Keratinocyte (primary cell): Measurements from ENCODE around the gene SYCN. TPM values are rescaled to one million over a fixed set of nuclear protein-coding genes. Genes with fewer than 3 reads are reported as not detected.

Experiments used
- DNase-seq: peaks from one replicate; pipeline ENCODE4 v3.0.0-alpha.2; 2011; ENCODE audit warnings: low read depth, missing footprints, low spot score
- FAIRE-seq: peaks from 2 replicates; lab custom pipeline; 2011; peaks lifted over from hg19 to GRCh38; lab: Jason Lieb, UNC
- H2AFZ ChIP-seq: 2 replicates; pipeline ENCODE4 v1.6.0; 2012; ENCODE audit warnings: low read length, control low read depth, inconsistent platforms; ENCODE audit not compliant: control insufficient read depth
- H3K27ac ChIP-seq: 2 replicates; pipeline ENCODE4 v1.5.1; 2011; ENCODE audit warnings: low read length; ENCODE audit not compliant: control insufficient read depth, insufficient read depth
- H3K27me3 ChIP-seq: 3 replicates; pipeline ENCODE4 v1.6.0; 2011; ENCODE audit warnings: low read length; ENCODE audit not compliant: control insufficient read depth, insufficient read depth; ENCODE audit errors: extremely low read depth
- H3K36me3 ChIP-seq, 2 experiments: 2 replicates in 1 of 2; 3 replicates in 1 of 2; pipeline ENCODE4 v1.5.1; 2011; ENCODE audit warnings: low read length in 2 of 2, mild to moderate bottlenecking in 1 of 2; ENCODE audit not compliant: control insufficient read depth in 2 of 2, insufficient read depth in 2 of 2; ENCODE audit errors: extremely low read depth in 1 of 2
- H3K4me1 ChIP-seq: 3 replicates; pipeline ENCODE4 v1.5.1; 2011; ENCODE audit warnings: low read length; ENCODE audit not compliant: control insufficient read depth, insufficient read depth; ENCODE audit errors: extremely low read depth
- H3K4me2 ChIP-seq: 3 replicates; pipeline ENCODE4 v1.6.0; 2011; ENCODE audit warnings: low read depth, low read length; ENCODE audit not compliant: control insufficient read depth, insufficient read depth; ENCODE audit errors: extremely low read depth
- H3K4me3 ChIP-seq, 3 experiments: fragments of 200-600 bp in 1 of 3; sonication (generic) in 1 of 3; 2 replicates in 2 of 3; 3 replicates in 1 of 3; pipeline ENCODE4 v1.5.1; 2011 to 2016; ENCODE audit warnings: low read length in 3 of 3, mild to moderate bottlenecking in 3 of 3, control low read depth in 2 of 3, inconsistent platforms in 1 of 3, low read depth in 1 of 3, mixed read lengths in 1 of 3, mixed run types in 1 of 3, moderate library complexity in 1 of 3; ENCODE audit not compliant: control insufficient read depth in 2 of 3, insufficient read depth in 2 of 3; ENCODE audit errors: extremely low read depth in 1 of 3
- H3K79me2 ChIP-seq: 2 replicates; pipeline ENCODE4 v1.6.0; 2012; ENCODE audit warnings: low read length; ENCODE audit not compliant: control insufficient read depth, insufficient read depth
- H3K9ac ChIP-seq: 3 replicates; pipeline ENCODE4 v1.6.0; 2011; ENCODE audit warnings: low read length; ENCODE audit not compliant: control insufficient read depth, insufficient read depth; ENCODE audit errors: extremely low read depth
- H3K9me1 ChIP-seq: 3 replicates; pipeline ENCODE4 v1.6.0; 2011; ENCODE audit warnings: low read length; ENCODE audit not compliant: control insufficient read depth, insufficient read depth; ENCODE audit errors: extremely low read depth
- H3K9me3 ChIP-seq: 2 replicates; pipeline ENCODE4 v1.5.1; 2012; ENCODE audit warnings: low read depth, low read length; ENCODE audit not compliant: control insufficient read depth
- H4K20me1 ChIP-seq: 3 replicates; pipeline ENCODE4 v1.6.0; 2011; ENCODE audit warnings: low read length; ENCODE audit not compliant: control insufficient read depth, insufficient read depth; ENCODE audit errors: extremely low read depth
- CTCF ChIP-seq, 3 experiments: IDR thresholded peaks in 1 of 3; conservative IDR thresholded peaks in 1 of 3; optimal IDR thresholded peaks in 1 of 3; 2 replicates in 2 of 3; 3 replicates in 1 of 3; pipeline versions ENCODE3 to v1.5.1; 2011; ENCODE audit warnings: low read length in 3 of 3, mild to moderate bottlenecking in 3 of 3, moderate library complexity in 2 of 3, control low read depth in 1 of 3, inconsistent platforms in 1 of 3; ENCODE audit not compliant: insufficient read depth in 2 of 3; ENCODE audit errors: extremely low read depth in 1 of 3
- EZH2 ChIP-seq: IDR thresholded peaks from one replicate; pipeline ENCODE4 v1.6.1; 2012; ENCODE audit warnings: inconsistent platforms, mild to moderate bottlenecking, low read length, moderate library complexity
- dilution Hi-C: fragments of 300-500 bp; cut with MboI; formaldehyde crosslinking; loops from one replicate; pipeline ENCODE4 v1.7.0; 2020; ENCODE audit warnings: low sequenced_read_pairs; ENCODE audit not compliant: extremely low pct_ligation_motif_present
- polyA plus RNA-seq, 5 experiments: library from polyadenylated mRNA; depleted of rRNA in 3 of 5; stranded (reverse) in 3 of 5; stranded (forward) in 1 of 5; unstranded in 1 of 5; fragments of >200 nt; gene quantifications; 1 replicate in 1 of 5; 2 replicates in 3 of 5; 3 replicates in 1 of 5; pipeline versions ENCODE4 v1.2.1 to v1.2.3, GENCODE V29; 2011 to 2012; ENCODE audit warnings: missing spikeins in 2 of 5, low read depth in 1 of 5, low replicate concordance in 1 of 5

SYCN gene
- polyA plus RNA-seq, 1 donor (not counting 4 experiments of a cell fraction or from before 2014, with no cell fraction given) = not detected

GRCh38 chr19:39237200-39238184 lies 33.4 kb upstream of the SYCN start:
- Histone ChIP-seq H3K4me2 (no peak overlapping the region), H3K79me2 (no peaks in the 10 kb centered on the region), H2AFZ (no peak overlapping the region), H3K4me1 (no peaks in the 10 kb centered on the region), H3K4me3 (no peak overlapping the region), H3K27ac (no peak overlapping the region), H3K9ac (no peak overlapping the region), H4K20me1 (no peaks in the 10 kb centered on the region), H3K36me3 (no peaks in the 10 kb centered on the region), H3K9me1 (no peaks in the 10 kb centered on the region), H3K9me3 (no peaks in the 10 kb centered on the region), H3K27me3 (peaks cover 5% of the 10 kb centered on the region)
- TF ChIP-seq CTCF (optimal IDR thresholded peaks at IDR 0.05 in 1 of 3, IDR thresholded peaks at IDR 0.05 in 1 of 3, conservative IDR thresholded peaks at IDR 0.05 in 1 of 3; ENCODE audit: extremely low read depth in 1 of 3, insufficient read depth in 2 of 3, low read length in 3 of 3) (no peak), EZH2 (no peak)
- no peak for DNase-seq
- FAIRE-seq = no peak
- dilution Hi-C loops = no loop called here

- FAIRE-seq = no peak
- H2AFZ ChIP-seq = no peak overlapping the region
- dilution Hi-C loops = no loop called here
Observed at GRCh38 chr19:39236527-39236926, 32.5 kb upstream of the SYCN start.

More at GRCh38 chr19:39236527-39236926, 32.5 kb upstream of the SYCN start:
- H3K9me1 ChIP-seq = no peaks in the 10 kb centered on the region
- H3K27me3 ChIP-seq = peaks cover 5% of the 10 kb centered on the region
- TF ChIP-seq CTCF (optimal IDR thresholded peaks at IDR 0.05 in 1 of 3, IDR thresholded peaks at IDR 0.05 in 1 of 3, conservative IDR thresholded peaks at IDR 0.05 in 1 of 3; ENCODE audit: extremely low read depth in 1 of 3, insufficient read depth in 2 of 3, low read length in 3 of 3) (no peak), EZH2 (no peak)
- H3K4me1 ChIP-seq = no peaks in the 10 kb centered on the region
- no peaks in the 10 kb centered on the region for H3K79me2 ChIP-seq
- H3K9me3 ChIP-seq = no peaks in the 10 kb centered on the region
- no peak overlapping the region for H3K4me3 ChIP-seq
- H3K36me3 ChIP-seq = no peaks in the 10 kb centered on the region
- H3K4me2 ChIP-seq = no peak overlapping the region
- H3K9ac ChIP-seq = no peak overlapping the region
- DNase-seq = no peak
- H4K20me1 ChIP-seq = no peaks in the 10 kb centered on the region
- no peak overlapping the region for H3K27ac ChIP-seq
